C4-2B (cell line): ENCODE measurements around the gene BCL2L11.

Experiments used
- CTCF ChIP-seq: fragments of 450-650 bp; conservative IDR thresholded peaks from 2 replicates; pipeline ENCODE4 v1.5.1; 2017; ENCODE audit warnings: mild to moderate bottlenecking
- ZFX ChIP-seq: fragments of 450-650 bp; IDR thresholded peaks from 2 replicates; pipeline ENCODE4 v1.6.1; 2017

GRCh38 chr2:111164078-111164477 is 43.4 kb downstream of the BCL2L11 start:
- TF ChIP-seq CTCF (no peak), ZFX (no peak)
